Activated CD4-positive, alpha-beta memory T cell treated with anti-CD3 and anti-CD28 coated beads for 36 hours (primary cell): Measurements from ENCODE around the gene CSGALNACT2. TPM values are rescaled to one million over a fixed set of nuclear protein-coding genes. Genes with fewer than 3 reads are reported as not detected.

ENCODE experiments used
- CTCF ChIA-PET: fragments of 350-600 bp; sonication (Branson Sonifier 250); formaldehyde crosslinking; loops from one replicate; lab custom pipeline; 2021; ENCODE audit warnings: antibody characterized with exemption, inconsistent platforms; lab: Charles Lee
- POLR2A ChIA-PET: fragments of 350-600 bp; sonication (Branson Sonifier 250); formaldehyde crosslinking; loops from one replicate; lab custom pipeline; 2021; ENCODE audit warnings: antibody characterized with exemption; lab: Charles Lee
- DNase-seq: peaks from one replicate; pipeline ENCODE4 v3.0.0-alpha.2; 2020
- H3K27ac Mint-ChIP-seq: one replicate; pipeline ENCODE4 v1.8.0; 2021; ENCODE audit warnings: mixed read lengths
- H3K27me3 Mint-ChIP-seq: one replicate; pipeline ENCODE4 v1.8.0; 2021; ENCODE audit warnings: mixed read lengths
- H3K36me3 Mint-ChIP-seq: one replicate; pipeline ENCODE4 v1.8.0; 2021; ENCODE audit warnings: mixed read lengths
- H3K4me1 Mint-ChIP-seq: one replicate; pipeline ENCODE4 v1.8.0; 2021; ENCODE audit warnings: low read depth, mixed read lengths
- H3K4me3 Mint-ChIP-seq: one replicate; pipeline ENCODE4 v1.8.0; 2021; ENCODE audit warnings: mild to moderate bottlenecking, mixed read lengths
- H3K9me3 Mint-ChIP-seq: one replicate; pipeline ENCODE4 v1.8.0; 2021; ENCODE audit warnings: mixed read lengths
- intact Hi-C: fragments of 100-400 bp; cut with micrococcal nuclease; formaldehyde crosslinking; loops from one replicate; pipeline ENCODE4 v1.15.1; 2023
- total RNA-seq, 2 experiments: library from RNA; stranded (reverse); gene quantifications; one replicate each; pipeline ENCODE4 v1.2.3, GENCODE V29; 2021

CSGALNACT2 gene
- total RNA-seq, 2 experiments from 2014 or later, result 30.2 to 32.3 TPM

- DNase-seq, result peak; percentile 7
- no peak overlapping the region for H3K4me3 Mint-ChIP-seq
- ChIA-PET POLR2A (interaction anchor here (0.6 to 1.0 kb wide), 2 partner anchors 41 to 62 kb away, joined by 3 read pairs; no protein-coding TSS in a partner anchor), CTCF (interaction anchor here (0.6 to 2.5 kb wide), 24 partner anchors 8 to 259 kb away, joined by 3 to 14 read pairs (median 4); partner anchors contain the start of gene CSGALNACT2)
- H3K36me3 Mint-ChIP-seq, result no peaks in the 10 kb centered on the region
- H3K27me3 Mint-ChIP-seq, result no peaks in the 10 kb centered on the region
- H3K4me1 Mint-ChIP-seq, result peaks cover 6% of the 10 kb centered on the region
- no peaks in the 10 kb centered on the region for H3K9me3 Mint-ChIP-seq
- intact Hi-C loops, result loop anchor here (1.0 to 5.0 kb wide), 2 partner anchors 56 to 61 kb away; no protein-coding TSS in a partner anchor
- H3K27ac Mint-ChIP-seq, result no peak overlapping the region
Observed at GRCh38 chr10:43201545-43202131, 63.4 kb downstream of the CSGALNACT2 start.

- Mint-ChIP-seq H3K4me1 (peaks cover 6% of the 10 kb centered on the region), H3K27ac (no peak overlapping the region), H3K9me3 (no peaks in the 10 kb centered on the region), H3K4me3 (peak overlapping the region; percentile 73), H3K36me3 (no peaks in the 10 kb centered on the region), H3K27me3 (no peaks in the 10 kb centered on the region)
- CTCF ChIA-PET, result interaction anchor here (0.6 to 2.5 kb wide), 24 partner anchors 9 to 259 kb away, joined by 3 to 14 read pairs (median 4); partner anchors contain the start of gene CSGALNACT2
- DNase-seq, result peak; percentile 74
- intact Hi-C loops, result loop anchor here (1.0 to 5.0 kb wide), 2 partner anchors 55 to 62 kb away; no protein-coding TSS in a partner anchor
- POLR2A ChIA-PET, result interaction anchor here (0.6 to 1.0 kb wide), 3 partner anchors 32 to 63 kb away, joined by 3 read pairs; no protein-coding TSS in a partner anchor
Observed at GRCh38 chr10:43202224-43202656, 64.0 kb downstream of the CSGALNACT2 start.

GRCh38 chr10:43202657-43203447, 64.6 kb downstream of the CSGALNACT2 start:
- no peak overlapping the region for H3K27ac Mint-ChIP-seq
- intact Hi-C loops, result loop anchor here (1.0 to 5.0 kb wide), 2 partner anchors 54 to 63 kb away; no protein-coding TSS in a partner anchor
- H3K4me1 Mint-ChIP-seq, result peaks cover 6% of the 10 kb centered on the region
- peak; percentile 63 for DNase-seq
- ChIA-PET POLR2A (interaction anchor here (0.6 to 1.2 kb wide), 2 partner anchors 33 to 64 kb away, joined by 3 read pairs; no protein-coding TSS in a partner anchor), CTCF (interaction anchor here (0.9 to 3.3 kb wide), 16 partner anchors 9 to 258 kb away, joined by 3 to 22 read pairs (median 5); partner anchors contain the start of gene CSGALNACT2)
- no peaks in the 10 kb centered on the region for H3K27me3 Mint-ChIP-seq
- H3K4me3 Mint-ChIP-seq, result peak overlapping the region; percentile 73
- H3K36me3 Mint-ChIP-seq, result no peaks in the 10 kb centered on the region
- H3K9me3 Mint-ChIP-seq, result no peaks in the 10 kb centered on the region

- intact Hi-C loops, result loop anchor here (5.0 kb wide), 1 partner anchor 54 kb away; no protein-coding TSS in a partner anchor
- H3K27me3 Mint-ChIP-seq, result no peaks in the 10 kb centered on the region
- peaks cover 6% of the 10 kb centered on the region for H3K4me1 Mint-ChIP-seq
- H3K27ac Mint-ChIP-seq, result no peak overlapping the region
- CTCF ChIA-PET, result interaction anchor here (0.6 to 3.3 kb wide), 12 partner anchors 10 to 258 kb away, joined by 3 to 22 read pairs (median 6); no protein-coding TSS in a partner anchor
- peak; percentile 44 for DNase-seq
- no peak overlapping the region for H3K4me3 Mint-ChIP-seq
- no peaks in the 10 kb centered on the region for H3K36me3 Mint-ChIP-seq
- POLR2A ChIA-PET, result interaction anchor here (1.2 kb wide), 1 partner anchor 64 kb away, joined by 3 read pairs; no protein-coding TSS in a partner anchor
- H3K9me3 Mint-ChIP-seq, result no peaks in the 10 kb centered on the region
Observed at GRCh38 chr10:43203448-43204041, 65.3 kb downstream of the CSGALNACT2 start.

- CTCF ChIA-PET, result interaction anchor here (0.6 to 3.3 kb wide), 33 partner anchors 10 to 258 kb away, joined by 3 to 22 read pairs (median 4); partner anchors contain the start of gene CSGALNACT2
- Mint-ChIP-seq H3K27me3 (no peaks in the 10 kb centered on the region), H3K4me3 (no peak overlapping the region), H3K9me3 (no peaks in the 10 kb centered on the region), H3K27ac (no peak overlapping the region), H3K36me3 (no peaks in the 10 kb centered on the region), H3K4me1 (peaks cover 6% of the 10 kb centered on the region)
- intact Hi-C loops, result loop anchor here (5.0 kb wide), 1 partner anchor 53 kb away; no protein-coding TSS in a partner anchor
- POLR2A ChIA-PET, result no interaction called here
- peak; percentile 10 for DNase-seq
Observed at GRCh38 chr10:43204042-43204942, 66.0 kb downstream of the CSGALNACT2 start.

GRCh38 chr10:43204943-43205671, 66.9 kb downstream of the CSGALNACT2 start:
- CTCF ChIA-PET, result interaction anchor here (0.6 to 3.3 kb wide), 37 partner anchors 9 to 257 kb away, joined by 3 to 22 read pairs (median 4); partner anchors contain the start of gene CSGALNACT2
- Mint-ChIP-seq H3K36me3 (no peaks in the 10 kb centered on the region), H3K4me1 (peaks cover 6% of the 10 kb centered on the region), H3K9me3 (no peaks in the 10 kb centered on the region), H3K4me3 (no peak overlapping the region), H3K27me3 (no peaks in the 10 kb centered on the region), H3K27ac (no peak overlapping the region)
- intact Hi-C loops, result loop anchor here (1.0 to 5.0 kb wide), 3 partner anchors 52 to 257 kb away; no protein-coding TSS in a partner anchor
- POLR2A ChIA-PET, result no interaction called here
- DNase-seq, result peak; percentile 76

GRCh38 chr10:43205681-43206390, 67.6 kb downstream of the CSGALNACT2 start:
- Mint-ChIP-seq H3K4me3 (no peak overlapping the region), H3K4me1 (peaks cover 6% of the 10 kb centered on the region), H3K9me3 (no peaks in the 10 kb centered on the region), H3K27me3 (no peaks in the 10 kb centered on the region), H3K27ac (no peak overlapping the region), H3K36me3 (no peaks in the 10 kb centered on the region)
- ChIA-PET POLR2A (no interaction called here), CTCF (interaction anchor here (0.6 to 3.3 kb wide), 20 partner anchors 9 to 257 kb away, joined by 3 to 22 read pairs (median 6); no protein-coding TSS in a partner anchor)
- intact Hi-C loops, result loop anchor here (1.0 kb wide), 2 partner anchors 142 to 256 kb away; no protein-coding TSS in a partner anchor
- peak; percentile 8 for DNase-seq

GRCh38 chr10:43206391-43207235, 68.4 kb downstream of the CSGALNACT2 start:
- H3K27me3 Mint-ChIP-seq, result no peaks in the 10 kb centered on the region
- H3K27ac Mint-ChIP-seq, result no peak overlapping the region
- no peak overlapping the region for H3K4me3 Mint-ChIP-seq
- peak; percentile 8 for DNase-seq
- no peaks in the 10 kb centered on the region for H3K36me3 Mint-ChIP-seq
- intact Hi-C loops, result no loop called here
- POLR2A ChIA-PET, result no interaction called here
- H3K9me3 Mint-ChIP-seq, result no peaks in the 10 kb centered on the region
- CTCF ChIA-PET, result interaction anchor here (1.6 to 2.7 kb wide), 3 partner anchors 16 to 48 kb away, joined by 6 to 21 read pairs (median 18); no protein-coding TSS in a partner anchor
- H3K4me1 Mint-ChIP-seq, result peaks cover 6% of the 10 kb centered on the region
